Aorta (tissue), 5 donors: ENCODE data around the gene PAQR9. TPM values are rescaled to one million over a fixed set of nuclear protein-coding genes. Genes with fewer than 3 reads are reported as not detected.
"Not testable (repeated sequence)": the region's sequence is repeated elsewhere in the genome, so short reads cannot be mapped to it uniquely, and the experiment has no call there.

Source experiments
- ATAC-seq: fragments of 200-7000 bp; cut with Tn5 transposase; one replicate; pipeline ENCODE4 v1.9.1; 2022; ENCODE audit warnings: moderate library complexity; ENCODE audit not compliant: low FRiP score
- DNase-seq, 2 donors: peaks; one replicate each; pipeline ENCODE4 v3.0.0-alpha.2; 2020
- H3K27ac ChIP-seq, 2 donors: one replicate each; pipeline ENCODE4 v1.5.1; 2013; ENCODE audit warnings: low read length in 2 of 2, mild to moderate bottlenecking in 2 of 2, moderate library complexity in 2 of 2, control low read depth in 1 of 2, inconsistent platforms in 1 of 2, low read depth in 1 of 2
- H3K27me3 ChIP-seq, 2 donors: one replicate each; pipeline ENCODE4 v1.6.1; 2013; ENCODE audit warnings: control low read depth in 1 of 2, low read length in 1 of 2, mild to moderate bottlenecking in 1 of 2, moderate library complexity in 1 of 2; ENCODE audit not compliant: insufficient read depth in 2 of 2, control insufficient read depth in 1 of 2
- H3K36me3 ChIP-seq, 2 donors: one replicate each; pipeline ENCODE4 v1.6.1; 2013; ENCODE audit warnings: control low read depth in 1 of 2, low read length in 1 of 2, mild to moderate bottlenecking in 1 of 2; ENCODE audit not compliant: insufficient read depth in 2 of 2, control insufficient read depth in 1 of 2
- H3K4me1 ChIP-seq, 2 donors: one replicate each; pipeline ENCODE4 v1.6.1; 2013; ENCODE audit warnings: low read length in 2 of 2, control low read depth in 1 of 2, mild to moderate bottlenecking in 1 of 2, moderate library complexity in 1 of 2; ENCODE audit not compliant: insufficient read depth in 2 of 2, control insufficient read depth in 1 of 2
- H3K4me3 ChIP-seq, 2 donors: one replicate each; pipeline ENCODE4 v1.5.1; 2013; ENCODE audit warnings: low read length in 2 of 2, control low read depth in 1 of 2, mild to moderate bottlenecking in 1 of 2
- H3K9me3 ChIP-seq: one replicate; pipeline ENCODE4 v1.6.1; 2013; ENCODE audit warnings: mild to moderate bottlenecking, low read length; ENCODE audit not compliant: control insufficient read depth
- WGBS, 2 donors: extraction: QIAGEN DNeasy Blood & Tissue Kit; methylation state at CpG; one replicate each; pipeline ENCODE4 v1.1.7; 2013; 5-methylcytosine and 5-hydroxymethylcytosine counted together
- intact Hi-C, 2 donors: fragments of 100-400 bp; cut with DNase I; formaldehyde crosslinking; loops; one replicate each; pipeline versions ENCODE4 v1.14.2 to v1.15.0; 2022
- polyA plus RNA-seq, 2 donors: library from polyadenylated mRNA; stranded (reverse); fragments of 200-250 nt; gene quantifications; one replicate each; pipeline ENCODE4 v1.2.3, GENCODE V29; 2013
- total RNA-seq, 2 donors: library from RNA; stranded (reverse); fragmentation: NEBNext Ultra II Directional; extraction: Animal tissue kit (Norgen Biotek cat#: 25700); gene quantifications; one replicate each; pipeline ENCODE4 v1.2.1, GENCODE V29; 2021
- donor health status: healthy with polysubstance abuse.
- donor health status: Bipolar disorder and iron deficiency.
- donor health status: DM: no; HTN: no; CAD: no.
- donor health status: DM: no; HTN: no; CAD: no.
- donor health status: DM: yes; HTN: yes; CAD: no.

The PAQR9 gene
- total and polyA plus RNA-seq, 4 donors, result not detected

GRCh38 chr3:143000528-143000927, 37.1 kb upstream of the PAQR9 start:
- DNase-seq (no peak), ATAC-seq (no peak)
- H3K27me3 ChIP-seq, result no peaks in the 10 kb centered on the region
- H3K27ac ChIP-seq, result peak overlapping the region; percentile 65 to 86
- intact Hi-C loops, result loop anchor here in 1 of 2 donors (5.0 kb wide), 1 partner anchor 423 kb away; the partner anchor contains the start of gene ATR
- H3K4me3 ChIP-seq, result peak overlapping the region; percentile 31 to 79
- 10 to 19% methylated on average over 10 of the region's 10 CpGs for WGBS, 2 donors
- H3K4me1 ChIP-seq, result peaks cover 0 to 2% of the 10 kb centered on the region in 2 donors
- H3K36me3 ChIP-seq, result no peaks in the 10 kb centered on the region
- H3K9me3 ChIP-seq, result no peaks in the 10 kb centered on the region

- intact Hi-C loops, result loop anchor here (5.0 to 10.0 kb wide), 4 partner anchors 265 to 423 kb away; partner anchors contain the start of genes ATR (in 1 of the 2) and TRPC1 (in 1 of the 2)
- no peaks in the 10 kb centered on the region for H3K9me3 ChIP-seq
- no peak overlapping the region for H3K4me3 ChIP-seq
- peaks cover 0 to 2% of the 10 kb centered on the region in 2 donors for H3K4me1 ChIP-seq
- H3K27me3 ChIP-seq, result no peaks in the 10 kb centered on the region
- no peaks in the 10 kb centered on the region for H3K36me3 ChIP-seq
- H3K27ac ChIP-seq, result no peak overlapping the region
- ATAC-seq (no peak), DNase-seq (no peak)
- WGBS, 2 donors, result 61 to 74% methylated on average over 4 of the region's 4 CpGs
These were observed 36.4 kb upstream of the PAQR9 start for GRCh38 chr3:142999881-143000280.

GRCh38 chr3:142998439-142998838, 35.0 kb upstream of the PAQR9 start:
- no peak for ATAC-seq
- Histone ChIP-seq H3K36me3 (no peaks in the 10 kb centered on the region), H3K4me1 (no peaks in the 10 kb centered on the region), H3K27me3 (no peaks in the 10 kb centered on the region), H3K4me3 (no peak overlapping the region), H3K9me3 (no peaks in the 10 kb centered on the region), H3K27ac (no peak overlapping the region)
- WGBS, 2 donors, result 73 to 74% methylated on average over 3 of the region's 3 CpGs
- no peak for DNase-seq
- intact Hi-C loops, result loop anchor here (5.0 to 10.0 kb wide), 3 partner anchors 264 to 411 kb away; partner anchors contain the start of gene TRPC1 (in 1 of the 2)

GRCh38 chr3:142997330-142997729, 33.9 kb upstream of the PAQR9 start:
- no peak overlapping the region for H3K4me3 ChIP-seq
- intact Hi-C loops, result loop anchor here (2.0 to 10.0 kb wide), 4 partner anchors 263 to 410 kb away; partner anchors contain the start of gene TRPC1 (in 1 of the 2)
- no peaks in the 10 kb centered on the region for H3K27me3 ChIP-seq
- no peaks in the 10 kb centered on the region for H3K4me1 ChIP-seq
- ATAC-seq, result no peak
- no peak for DNase-seq
- no peaks in the 10 kb centered on the region for H3K36me3 ChIP-seq
- H3K27ac ChIP-seq, result no peak overlapping the region
- 32 to 33% methylated on average over 2 of the region's 2 CpGs for WGBS, 2 donors
- no peaks in the 10 kb centered on the region for H3K9me3 ChIP-seq

GRCh38 chr3:142993958-142994442, 30.5 kb upstream of the PAQR9 start:
- Histone ChIP-seq H3K27ac (no peak overlapping the region), H3K27me3 (no peaks in the 10 kb centered on the region), H3K9me3 (no peaks in the 10 kb centered on the region), H3K4me1 (no peaks in the 10 kb centered on the region), H3K36me3 (no peaks in the 10 kb centered on the region), H3K4me3 (no peak overlapping the region)
- ATAC-seq (peak; percentile 59), DNase-seq (peak; percentile 67 to 80)
- intact Hi-C loops, result loop anchor here (2.0 to 10.0 kb wide), 4 partner anchors 165 to 407 kb away; partner anchors contain the start of gene TRPC1 (in 1 of the 2)
- WGBS, 2 donors, result 13 to 14% methylated on average over 4 of the region's 4 CpGs

GRCh38 chr3:142992323-142992722, 28.8 kb upstream of the PAQR9 start:
- Histone ChIP-seq H3K4me1 (no peaks in the 10 kb centered on the region), H3K27me3 (no peaks in the 10 kb centered on the region), H3K36me3 (no peaks in the 10 kb centered on the region), H3K27ac (no peak overlapping the region), H3K9me3 (no peaks in the 10 kb centered on the region), H3K4me3 (no peak overlapping the region)
- no peak for DNase-seq
- intact Hi-C loops, result loop anchor here (2.0 to 10.0 kb wide), 3 partner anchors 164 to 268 kb away; partner anchors contain the start of gene TRPC1 (in 1 of the 2)
- ATAC-seq, result no peak
- 76 to 83% methylated on average over 7 of the region's 7 CpGs for WGBS, 2 donors

- DNase-seq (no peak), ATAC-seq (no peak)
- 67 to 80% methylated on average over 5 of the region's 5 CpGs for WGBS, 2 donors
- Histone ChIP-seq H3K36me3 (no peaks in the 10 kb centered on the region), H3K4me3 (no peak overlapping the region), H3K27me3 (no peaks in the 10 kb centered on the region), H3K4me1 (no peaks in the 10 kb centered on the region), H3K9me3 (no peaks in the 10 kb centered on the region), H3K27ac (no peak overlapping the region)
- intact Hi-C loops, result loop anchor here (10.0 kb wide), 2 partner anchors 256 to 266 kb away; partner anchors contain the start of gene TRPC1 (in 1 of the 2)
These were observed 27.2 kb upstream of the PAQR9 start for GRCh38 chr3:142990721-142991120.

- H3K9me3 ChIP-seq, DNase-seq, H3K4me1 ChIP-seq, H3K27ac ChIP-seq, intact Hi-C loops, H3K36me3 ChIP-seq, H3K4me3 ChIP-seq, ATAC-seq, H3K27me3 ChIP-seq: not testable (repeated sequence)
- WGBS, 2 donors, result 100% methylated on average over 2 of the region's 3 CpGs; no CpG with 5 or more reads in 1 of the 2 donors
These were observed 25.4 kb upstream of the PAQR9 start for GRCh38 chr3:142988826-142989225.

- H3K27ac ChIP-seq, H3K4me1 ChIP-seq, H3K27me3 ChIP-seq, ATAC-seq, H3K9me3 ChIP-seq, H3K36me3 ChIP-seq, intact Hi-C loops, DNase-seq, H3K4me3 ChIP-seq: not testable (repeated sequence)
- 80 to 85% methylated on average over 2 of the region's 2 CpGs for WGBS, 2 donors
These were observed 24.7 kb upstream of the PAQR9 start for GRCh38 chr3:142988221-142988620.
